Activated CD8-positive, alpha-beta memory T cell treated with anti-CD3 and anti-CD28 coated beads for 36 hours (primary cell): Measurements from ENCODE around the gene RBKS. TPM values are rescaled to one million over a fixed set of nuclear protein-coding genes. Genes with fewer than 3 reads are reported as not detected.
"Not testable (repeated sequence)": the region's sequence is repeated elsewhere in the genome, so short reads cannot be mapped to it uniquely, and the experiment has no call there.

Source experiments
- CTCF ChIA-PET: fragments of 350-600 bp; sonication (Branson Sonifier 250); formaldehyde crosslinking; loops from one replicate; lab custom pipeline; 2021; ENCODE audit warnings: antibody characterized with exemption; lab: Charles Lee
- POLR2A ChIA-PET: fragments of 350-600 bp; sonication (Branson Sonifier 250); formaldehyde crosslinking; loops from one replicate; lab custom pipeline; 2021; ENCODE audit warnings: antibody characterized with exemption; lab: Charles Lee
- total RNA-seq, 2 experiments: library from RNA; stranded (reverse); gene quantifications; one replicate each; pipeline ENCODE4 v1.2.3, GENCODE V29; 2021

Gene RBKS
- total RNA-seq, 2 experiments from 2014 or later, result 5.8 to 7.9 TPM

- ChIA-PET POLR2A (no interaction called here), CTCF (no interaction called here)
These were observed 94.3 kb downstream of the RBKS start for GRCh38 chr2:27795868-27796277.

- CTCF ChIA-PET, result no interaction called here
- POLR2A ChIA-PET, result no interaction called here
These were observed 94.9 kb downstream of the RBKS start for GRCh38 chr2:27795093-27795834.

- ChIA-PET CTCF (interaction anchor here (1.3 kb wide), 1 partner anchor 14 kb away, joined by 3 read pairs; no protein-coding TSS in a partner anchor), POLR2A (no interaction called here)
These were observed 97.4 kb downstream of the RBKS start for GRCh38 chr2:27792759-27793158.

- ChIA-PET CTCF (no interaction called here), POLR2A (no interaction called here)
These were observed 99.4 kb downstream of the RBKS start for GRCh38 chr2:27790796-27791195.

GRCh38 chr2:27782701-27783100, 107.5 kb downstream of the RBKS start:
- ChIA-PET CTCF (interaction anchor here (1.4 kb wide), 1 partner anchor 670 kb away, joined by 3 read pairs; no protein-coding TSS in a partner anchor), POLR2A (no interaction called here)

- POLR2A ChIA-PET, result no interaction called here
- CTCF ChIA-PET, result no interaction called here
These were observed 108.7 kb downstream of the RBKS start for GRCh38 chr2:27781496-27781895.

GRCh38 chr2:27779417-27780055, 110.7 kb downstream of the RBKS start:
- POLR2A ChIA-PET, result no interaction called here
- CTCF ChIA-PET, result no interaction called here

GRCh38 chr2:27776696-27777095, 113.5 kb downstream of the RBKS start:
- POLR2A ChIA-PET, result interaction anchor here (0.6 kb wide), 2 partner anchors 70 to 653 kb away, joined by 3 to 4 read pairs; no protein-coding TSS in a partner anchor

GRCh38 chr2:27776097-27776496, 114.1 kb downstream of the RBKS start:
- POLR2A ChIA-PET, result no interaction called here
- CTCF ChIA-PET, result interaction anchor here (1.2 kb wide), 1 partner anchor 73 kb away, joined by 3 read pairs; no protein-coding TSS in a partner anchor

More at GRCh38 chr2:27776696-27777095, 113.5 kb downstream of the RBKS start:
- CTCF ChIA-PET, result interaction anchor here (1.2 kb wide), 1 partner anchor 73 kb away, joined by 3 read pairs; no protein-coding TSS in a partner anchor

- ChIA-PET CTCF (no interaction called here), POLR2A (no interaction called here)
These were observed 116.2 kb downstream of the RBKS start for GRCh38 chr2:27773959-27774358.

GRCh38 chr2:27772804-27773203, 117.4 kb downstream of the RBKS start:
- CTCF ChIA-PET, result no interaction called here
- POLR2A ChIA-PET, result interaction anchor here (0.6 kb wide), 3 partner anchors 89 to 581 kb away, joined by 3 to 4 read pairs (median 4); no protein-coding TSS in a partner anchor

- POLR2A ChIA-PET, result interaction anchor here (0.6 kb wide), 1 partner anchor 90 kb away, joined by 4 read pairs; no protein-coding TSS in a partner anchor
These were observed 118.4 kb downstream of the RBKS start, which contains the start of gene MRPL33 for GRCh38 chr2:27771548-27772335. Gene MRPL33 (plus strand): TSS chr2:27771719. CDS start chr2:27771778, 59 bp downstream.

GRCh38 chr2:27771202-27771547, 119.0 kb downstream of the RBKS start:
- ChIA-PET CTCF (interaction anchor here (0.6 to 1.3 kb wide), 2 partner anchors 19 to 87 kb away, joined by 3 to 5 read pairs; no protein-coding TSS in a partner anchor), POLR2A (no interaction called here)

More at GRCh38 chr2:27771548-27772335, 118.4 kb downstream of the RBKS start, which contains the start of gene MRPL33:
- CTCF ChIA-PET, result interaction anchor here (1.3 kb wide), 1 partner anchor 88 kb away, joined by 3 read pairs; no protein-coding TSS in a partner anchor

- ChIA-PET CTCF (interaction anchor here (0.7 kb wide), 1 partner anchor 191 kb away, joined by 4 read pairs; no protein-coding TSS in a partner anchor), POLR2A (no interaction called here)
These were observed 123.9 kb downstream of the RBKS start for GRCh38 chr2:27766287-27766661.

GRCh38 chr2:27765621-27766286, 124.4 kb downstream of the RBKS start:
- POLR2A ChIA-PET, result no interaction called here
- CTCF ChIA-PET, result interaction anchor here (0.5 to 1.0 kb wide), 2 partner anchors 11 to 84 kb away, joined by 3 to 5 read pairs; no protein-coding TSS in a partner anchor

- POLR2A ChIA-PET, CTCF ChIA-PET: not testable (repeated sequence)
These were observed 125.7 kb downstream of the RBKS start for GRCh38 chr2:27764526-27764925.

GRCh38 chr2:27763907-27764267, 126.3 kb downstream of the RBKS start:
- CTCF ChIA-PET, result interaction anchor here (0.5 kb wide), 1 partner anchor 48 kb away, joined by 9 read pairs; no protein-coding TSS in a partner anchor
- POLR2A ChIA-PET, result no interaction called here
